Suppressor macrophage (primary cell): ENCODE data around the gene CTTN.

Experiments
- DNase-seq, 4 experiments: peaks; one replicate each; pipeline ENCODE4 v3.0.0-alpha.2; 2020 to 2022

The CTTN gene

GRCh38 chr11:70477609-70478008 is 79.3 kb downstream of the CTTN start:
- no peak for DNase-seq

- no peak for DNase-seq
Measured at GRCh38 chr11:70478166-70478890, 80.0 kb downstream of the CTTN start.

GRCh38 chr11:70480711-70481110 is 82.4 kb downstream of the CTTN start:
- DNase-seq, result no peak

- DNase-seq, result no peak
Measured at GRCh38 chr11:70481625-70482528, 83.5 kb downstream of the CTTN start.

GRCh38 chr11:70482529-70482917 is 84.2 kb downstream of the CTTN start:
- DNase-seq, result no peak

GRCh38 chr11:70483077-70483861 is 84.9 kb downstream of the CTTN start:
- peak; percentile 74 to 89 (median 85) for DNase-seq

GRCh38 chr11:70483917-70484316 is 85.6 kb downstream of the CTTN start:
- DNase-seq, result no peak

- DNase-seq, result no peak
Measured at GRCh38 chr11:70485326-70486025, 87.1 kb downstream of the CTTN start.

- DNase-seq, result no peak
Measured at GRCh38 chr11:70486026-70486415, 87.7 kb downstream of the CTTN start.
